Measurements from ENCODE around the gene ZFYVE16. TPM values are rescaled to one million over a fixed set of nuclear protein-coding genes. Genes with fewer than 3 reads are reported as not detected.
"Not testable (repeated sequence)": the region's sequence is repeated elsewhere in the genome, so short reads cannot be mapped to it uniquely, and the experiment has no call there.

ZFYVE16 gene
- total and polyA plus RNA-seq, 2 experiments from 2014 or later: 15.8 to 19.0 TPM

- Histone ChIP-seq H3K4me2 (ENCODE audit: unreplicated experiment) (no peak overlapping the region), H3K9me3 (ENCODE audit: low read depth) (no peaks in the 10 kb centered on the region), H3K4me1 (ENCODE audit: insufficient read depth) (peaks cover 5% of the 10 kb centered on the region; the same call in 1 of the 2 replicates), H3K9me2 (ENCODE audit: insufficient read depth) (no peaks in the 10 kb centered on the region), H4K20me1 (ENCODE audit: insufficient read depth) (no peaks in the 10 kb centered on the region), H3K9ac (no peak overlapping the region), H3K27me3 (replicated peaks; ENCODE audit: insufficient read depth) (no peaks in the 10 kb centered on the region), H3K4me3 (no peak overlapping the region), H3K79me2 (ENCODE audit: insufficient read depth) (0 out of 2 replicates have a peak, but pooled peaks cover 11% of the 10 kb centered on the region), H3F3A (ENCODE audit: insufficient read depth) (no peaks in the 10 kb centered on the region), H2AFZ (no peak overlapping the region), H3K36me3 (ENCODE audit: low read depth) (no peaks in the 10 kb centered on the region), H3K27ac (no peak overlapping the region)
- DNase-seq: no peak
- in situ Hi-C loops (cut with MboI): loop anchor here (10.0 kb wide), 1 partner anchor 182 kb away; no protein-coding TSS in a partner anchor
- TF ChIP-seq EZH2phosphoT487 (IDR thresholded peaks at IDR 0.05; ENCODE audit: insufficient read depth, low read depth) (no peak), EZH2 (IDR thresholded peaks at IDR 0.05; ENCODE audit: insufficient read depth, poor library complexity, severe bottlenecking) (no peak)
- 78 to 84% methylated on average over 3 of the region's 3 CpGs for WGBS, 2 experiments (ENCODE audit: low coverage in 1 of 2, low lambda C conversion rate in 2 of 2, missing lambda C conversion rate in 2 of 2)
Measured at GRCh38 chr5:80492741-80493140, 84.9 kb downstream of the ZFYVE16 start.

GRCh38 chr5:80493443-80493842 is 85.6 kb downstream of the ZFYVE16 start:
- not testable (repeated sequence) for H3K27me3 ChIP-seq (replicated peaks; ENCODE audit: insufficient read depth); DNase-seq; H3F3A ChIP-seq (ENCODE audit: insufficient read depth); H3K9me2 ChIP-seq (ENCODE audit: insufficient read depth); H3K36me3 ChIP-seq (ENCODE audit: low read depth); H3K9me3 ChIP-seq (ENCODE audit: low read depth); H3K4me3 ChIP-seq; H3K4me2 ChIP-seq (ENCODE audit: unreplicated experiment); H3K9ac ChIP-seq; H3K4me1 ChIP-seq (ENCODE audit: insufficient read depth); H3K27ac ChIP-seq; H2AFZ ChIP-seq; H4K20me1 ChIP-seq (ENCODE audit: insufficient read depth)
- H3K79me2 ChIP-seq (ENCODE audit: insufficient read depth): 0 out of 2 replicates have a peak, but pooled peaks cover 11% of the 10 kb centered on the region
- 84 to 86% methylated on average over 7 of the region's 7 CpGs for WGBS, 2 experiments (ENCODE audit: low coverage in 1 of 2, low lambda C conversion rate in 2 of 2, missing lambda C conversion rate in 2 of 2)
- in situ Hi-C loops (cut with MboI): loop anchor here (10.0 kb wide), 1 partner anchor 181 kb away; no protein-coding TSS in a partner anchor

GRCh38 chr5:80495891-80496290 is 88.0 kb downstream of the ZFYVE16 start:
- no peak overlapping the region for H2AFZ ChIP-seq
- H3K9me3 ChIP-seq (ENCODE audit: low read depth): no peaks in the 10 kb centered on the region
- no peaks in the 10 kb centered on the region for H3K27me3 ChIP-seq (replicated peaks; ENCODE audit: insufficient read depth)
- H3K79me2 ChIP-seq (ENCODE audit: insufficient read depth): no peaks in the 10 kb centered on the region
- no peak overlapping the region for H3K9ac ChIP-seq
- no peaks in the 10 kb centered on the region for H4K20me1 ChIP-seq (ENCODE audit: insufficient read depth)
- no peaks in the 10 kb centered on the region for H3K36me3 ChIP-seq (ENCODE audit: low read depth)
- no peak overlapping the region for H3K4me2 ChIP-seq (ENCODE audit: unreplicated experiment)
- H3K4me3 ChIP-seq: no peak overlapping the region
- no peaks in the 10 kb centered on the region for H3F3A ChIP-seq (ENCODE audit: insufficient read depth)
- no peaks in the 10 kb centered on the region for H3K9me2 ChIP-seq (ENCODE audit: insufficient read depth)
- no peak overlapping the region for H3K27ac ChIP-seq
- TF ChIP-seq EZH2 (IDR thresholded peaks at IDR 0.05; ENCODE audit: insufficient read depth, poor library complexity, severe bottlenecking) (no peak), EZH2phosphoT487 (IDR thresholded peaks at IDR 0.05; ENCODE audit: insufficient read depth, low read depth) (no peak)
- H3K4me1 ChIP-seq (ENCODE audit: insufficient read depth): no peaks in the 10 kb centered on the region
- DNase-seq: no peak
- WGBS, 2 experiments (ENCODE audit: low coverage in 1 of 2, low lambda C conversion rate in 2 of 2, missing lambda C conversion rate in 2 of 2): 96 to 97% methylated on average over 2 of the region's 2 CpGs
- in situ Hi-C loops (cut with MboI): loop anchor here (10.0 kb wide), 1 partner anchor 179 kb away; no protein-coding TSS in a partner anchor

- no peak for DNase-seq
- Histone ChIP-seq H2AFZ (no peak overlapping the region), H3K4me2 (ENCODE audit: unreplicated experiment) (no peak overlapping the region), H3K4me1 (ENCODE audit: insufficient read depth) (no peaks in the 10 kb centered on the region), H3K9me3 (ENCODE audit: low read depth) (no peaks in the 10 kb centered on the region), H3K36me3 (ENCODE audit: low read depth) (no peaks in the 10 kb centered on the region; the same call in 1 of the 2 replicates), H4K20me1 (ENCODE audit: insufficient read depth) (no peaks in the 10 kb centered on the region), H3K4me3 (no peak overlapping the region), H3K27ac (no peak overlapping the region), H3F3A (ENCODE audit: insufficient read depth) (no peaks in the 10 kb centered on the region), H3K9ac (no peak overlapping the region), H3K79me2 (ENCODE audit: insufficient read depth) (no peaks in the 10 kb centered on the region), H3K27me3 (replicated peaks; ENCODE audit: insufficient read depth) (no peaks in the 10 kb centered on the region), H3K9me2 (ENCODE audit: insufficient read depth) (no peaks in the 10 kb centered on the region)
- in situ Hi-C loops (cut with MboI): no loop called here
- TF ChIP-seq EZH2phosphoT487 (IDR thresholded peaks at IDR 0.05; ENCODE audit: insufficient read depth, low read depth) (no peak), EZH2 (IDR thresholded peaks at IDR 0.05; ENCODE audit: insufficient read depth, poor library complexity, severe bottlenecking) (no peak)
- WGBS, 2 experiments (ENCODE audit: low coverage in 1 of 2, low lambda C conversion rate in 2 of 2, missing lambda C conversion rate in 2 of 2): 79 to 90% methylated on average over 2 of the region's 2 CpGs
Measured at GRCh38 chr5:80502800-80503199, 94.9 kb downstream of the ZFYVE16 start.

GRCh38 chr5:80503641-80504040 is 95.8 kb downstream of the ZFYVE16 start:
- H3K36me3 ChIP-seq (ENCODE audit: low read depth): no peaks in the 10 kb centered on the region; the same call in 1 of the 2 replicates
- in situ Hi-C loops (cut with MboI): no loop called here
- H2AFZ ChIP-seq: no peak overlapping the region
- TF ChIP-seq EZH2 (IDR thresholded peaks at IDR 0.05; ENCODE audit: insufficient read depth, poor library complexity, severe bottlenecking) (no peak), EZH2phosphoT487 (IDR thresholded peaks at IDR 0.05; ENCODE audit: insufficient read depth, low read depth) (no peak)
- no peaks in the 10 kb centered on the region for H3K9me3 ChIP-seq (ENCODE audit: low read depth)
- no peak overlapping the region for H3K4me2 ChIP-seq (ENCODE audit: unreplicated experiment)
- 55 to 89% methylated on average over 1 of the region's 1 CpG for WGBS, 2 experiments (ENCODE audit: low coverage in 1 of 2, low lambda C conversion rate in 2 of 2, missing lambda C conversion rate in 2 of 2)
- H3F3A ChIP-seq (ENCODE audit: insufficient read depth): no peaks in the 10 kb centered on the region
- H3K4me1 ChIP-seq (ENCODE audit: insufficient read depth): no peaks in the 10 kb centered on the region
- H3K9me2 ChIP-seq (ENCODE audit: insufficient read depth): no peaks in the 10 kb centered on the region
- no peak for DNase-seq
- no peak overlapping the region for H3K9ac ChIP-seq
- no peaks in the 10 kb centered on the region for H3K79me2 ChIP-seq (ENCODE audit: insufficient read depth)
- H3K27me3 ChIP-seq (replicated peaks; ENCODE audit: insufficient read depth): no peaks in the 10 kb centered on the region
- no peak overlapping the region for H3K4me3 ChIP-seq
- H3K27ac ChIP-seq: no peak overlapping the region
- H4K20me1 ChIP-seq (ENCODE audit: insufficient read depth): no peaks in the 10 kb centered on the region
